PC-9 (cell line): ENCODE data around the gene LHCGR.

ENCODE experiments used
- EZH2 ChIP-seq: fragments of 200-600 bp; sonication (generic); IDR thresholded peaks from 2 replicates; pipeline ENCODE4 v1.8.0; 2017; ENCODE audit warnings: antibody characterized with exemption, low read depth
- TF ChIP-seq, protein P1 (sequence below): fragments of 200-600 bp; sonication (generic); conservative IDR thresholded peaks from 2 replicates; pipeline ENCODE4 v1.6.1; 2017; ENCODE audit warnings: mixed run types, antibody characterized with exemption, mild to moderate bottlenecking, moderate library complexity

DNA sequence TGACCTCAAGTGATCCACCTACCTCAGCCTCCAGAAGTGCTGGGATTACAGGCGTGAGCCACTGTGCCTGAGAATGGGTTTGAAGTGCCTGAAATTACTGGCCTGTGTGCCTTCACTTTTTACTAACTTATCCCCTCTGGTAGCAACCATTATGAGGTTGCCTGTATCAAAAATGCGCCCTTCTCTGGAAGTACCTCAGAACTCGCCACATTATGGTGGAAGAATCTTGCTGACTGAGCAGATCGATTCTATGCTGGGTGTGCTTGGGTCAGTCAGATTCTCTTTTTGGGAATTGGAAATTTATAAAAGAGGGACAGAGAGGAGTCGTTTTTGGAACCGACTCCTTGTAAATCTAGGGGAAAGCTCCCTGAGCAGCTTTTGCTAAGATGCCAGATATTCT, 8.2 kb downstream of the LHCGR start:
- no peak for TF ChIP-seq EZH2
- TF ChIP-seq, protein P1, sequence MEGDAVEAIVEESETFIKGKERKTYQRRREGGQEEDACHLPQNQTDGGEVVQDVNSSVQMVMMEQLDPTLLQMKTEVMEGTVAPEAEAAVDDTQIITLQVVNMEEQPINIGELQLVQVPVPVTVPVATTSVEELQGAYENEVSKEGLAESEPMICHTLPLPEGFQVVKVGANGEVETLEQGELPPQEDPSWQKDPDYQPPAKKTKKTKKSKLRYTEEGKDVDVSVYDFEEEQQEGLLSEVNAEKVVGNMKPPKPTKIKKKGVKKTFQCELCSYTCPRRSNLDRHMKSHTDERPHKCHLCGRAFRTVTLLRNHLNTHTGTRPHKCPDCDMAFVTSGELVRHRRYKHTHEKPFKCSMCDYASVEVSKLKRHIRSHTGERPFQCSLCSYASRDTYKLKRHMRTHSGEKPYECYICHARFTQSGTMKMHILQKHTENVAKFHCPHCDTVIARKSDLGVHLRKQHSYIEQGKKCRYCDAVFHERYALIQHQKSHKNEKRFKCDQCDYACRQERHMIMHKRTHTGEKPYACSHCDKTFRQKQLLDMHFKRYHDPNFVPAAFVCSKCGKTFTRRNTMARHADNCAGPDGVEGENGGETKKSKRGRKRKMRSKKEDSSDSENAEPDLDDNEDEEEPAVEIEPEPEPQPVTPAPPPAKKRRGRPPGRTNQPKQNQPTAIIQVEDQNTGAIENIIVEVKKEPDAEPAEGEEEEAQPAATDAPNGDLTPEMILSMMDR: no peak
